ENCODE measurements around the gene GABRQ.
"Not testable (repeated sequence)": the region's sequence is repeated elsewhere in the genome, so short reads cannot be mapped to it uniquely, and the experiment has no call there.

Gene GABRQ

GRCh38 chrX:152658302-152658701 is 20.6 kb downstream of the GABRQ start:
- DNase-seq (ENCODE audit: low read depth), result no peak

- no peak for DNase-seq (ENCODE audit: low read depth)
Measured at GRCh38 chrX:152663086-152663485, 25.4 kb downstream of the GABRQ start.

GRCh38 chrX:152674135-152674534 is 36.4 kb downstream of the GABRQ start:
- DNase-seq (ENCODE audit: low read depth), result no peak

GRCh38 chrX:152674652-152675051 is 37.0 kb downstream of the GABRQ start:
- DNase-seq (ENCODE audit: low read depth), result not testable (repeated sequence)

DNA sequence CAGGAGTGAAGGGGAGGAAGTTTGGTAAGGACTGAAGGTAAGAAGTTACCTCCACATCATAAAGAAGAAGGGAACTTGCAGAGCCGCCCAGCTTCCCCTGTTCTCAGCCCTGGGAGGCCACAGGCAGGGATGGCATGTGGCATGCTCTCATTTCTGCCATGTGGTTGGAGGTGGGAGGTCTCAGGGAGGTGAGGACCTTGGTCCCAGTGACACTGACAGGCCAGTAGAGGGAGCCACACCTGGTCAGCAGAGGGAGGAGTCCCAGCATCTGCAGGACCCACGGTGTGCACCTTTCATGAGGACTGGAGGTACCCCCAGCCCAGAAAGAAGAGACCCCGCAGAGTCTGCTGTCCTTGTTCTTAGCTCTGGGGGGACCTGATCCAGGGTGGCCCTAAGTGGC is 43.3 kb downstream of the GABRQ start:
- DNase-seq (ENCODE audit: low read depth), result not testable (repeated sequence)

DNA sequence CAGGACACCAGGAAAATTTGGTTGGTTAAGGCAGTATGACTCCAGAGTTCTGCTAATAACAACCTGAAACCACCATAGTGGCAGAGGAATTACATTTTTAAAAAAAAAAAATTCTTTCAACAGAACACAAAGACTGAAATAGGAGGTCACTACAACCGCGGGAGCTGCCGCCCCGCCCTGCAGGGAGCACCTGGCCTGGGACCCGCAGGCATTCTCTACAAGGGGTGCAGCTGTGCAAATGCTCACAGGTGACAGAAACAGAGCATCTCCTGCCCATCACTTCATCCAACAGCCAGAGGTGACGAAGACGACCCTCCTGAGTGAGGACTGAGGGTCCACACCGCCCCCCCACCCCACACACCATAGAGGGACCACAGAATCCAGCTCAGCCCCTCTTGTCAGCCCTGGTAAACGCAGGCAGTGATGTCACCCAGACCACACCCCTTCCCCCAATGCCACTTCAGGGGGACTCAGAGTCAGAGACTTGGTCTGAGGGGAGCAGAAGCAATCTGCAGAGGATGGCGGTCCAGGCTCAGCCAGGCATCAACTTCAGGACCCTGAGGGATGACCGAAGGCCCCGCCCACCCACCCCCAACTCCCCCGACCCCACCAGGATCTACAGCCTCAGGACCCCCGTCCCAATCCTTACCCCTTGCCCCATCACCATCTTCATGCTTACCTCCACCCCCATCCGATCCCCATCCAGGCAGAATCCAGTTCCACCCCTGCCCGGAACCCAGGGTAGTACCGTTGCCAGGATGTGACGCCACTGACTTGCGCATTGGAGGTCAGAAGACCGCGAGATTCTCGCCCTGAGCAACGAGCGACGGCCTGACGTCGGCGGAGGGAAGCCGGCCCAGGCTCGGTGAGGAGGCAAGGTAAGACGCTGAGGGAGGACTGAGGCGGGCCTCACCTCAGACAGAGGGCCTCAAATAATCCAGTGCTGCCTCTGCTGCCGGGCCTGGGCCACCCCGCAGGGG is 60.5 kb downstream of the GABRQ start, which contains the start of gene MAGEA3:
Gene MAGEA3, plus strand, starts transcription at position 843 of the 980 bp plus-strand sequence. CDS start 2,039 bp downstream, outside the sequence.
- not testable (repeated sequence) for DNase-seq (ENCODE audit: low read depth)

GRCh38 chrX:152700390-152700789 is 62.7 kb downstream of the GABRQ start:
- DNase-seq (ENCODE audit: low read depth), result not testable (repeated sequence)

GRCh38 chrX:152706500-152706899 is 68.8 kb downstream of the GABRQ start:
- DNase-seq (ENCODE audit: low read depth), result not testable (repeated sequence)
